Measurements from ENCODE around the gene KDSR. TPM values are rescaled to one million over a fixed set of nuclear protein-coding genes. Genes with fewer than 3 reads are reported as not detected.

Gene KDSR
- total RNA-seq, 1 experiment from 2014 or later: 108 TPM

- Mint-ChIP-seq H3K27me3 (ENCODE audit: insufficient read depth, unreplicated experiment) (no peaks in the 10 kb centered on the region), H3K36me3 (ENCODE audit: insufficient read depth, unreplicated experiment) (peaks cover 98% of the 10 kb centered on the region), H3K4me3 (ENCODE audit: unreplicated experiment) (no peak overlapping the region), H3K4me1 (ENCODE audit: insufficient read depth, unreplicated experiment) (peaks cover 29% of the 10 kb centered on the region), H3K9me3 (ENCODE audit: unreplicated experiment) (no peaks in the 10 kb centered on the region), H3K27ac (ENCODE audit: low read depth, unreplicated experiment) (peak overlapping the region; percentile 87)
- no TSS peak for BruUV-seq (replicated peaks)
- peak; percentile 52 for DNase-seq (ENCODE audit: unreplicated experiment)
- CTCF ChIA-PET: interaction anchor here (0.5 to 2.0 kb wide), 13 partner anchors 12 to 542 kb away, joined by 3 to 8 read pairs (median 3); partner anchors contain the start of gene SERPINB5
- TF ChIP-seq CTCF (IDR thresholded peaks at IDR 0.05; ENCODE audit: unreplicated experiment): no peak
- intact Hi-C loops (cut with micrococcal nuclease): no loop called here
- POLR2A ChIA-PET: interaction anchor here (0.6 to 4.0 kb wide), 20 partner anchors 9 to 711 kb away, joined by 3 to 30 read pairs (median 4); partner anchors contain the start of genes KDSR, SERPINB5 and VPS4B
These were observed 21.0 kb downstream of the KDSR start for GRCh38 chr18:63346031-63346430.

- Mint-ChIP-seq H3K27me3 (ENCODE audit: insufficient read depth, unreplicated experiment) (no peaks in the 10 kb centered on the region), H3K27ac (ENCODE audit: low read depth, unreplicated experiment) (peak overlapping the region; percentile 87), H3K36me3 (ENCODE audit: insufficient read depth, unreplicated experiment) (peaks cover 98% of the 10 kb centered on the region), H3K4me1 (ENCODE audit: insufficient read depth, unreplicated experiment) (peaks cover 29% of the 10 kb centered on the region), H3K9me3 (ENCODE audit: unreplicated experiment) (no peaks in the 10 kb centered on the region), H3K4me3 (ENCODE audit: unreplicated experiment) (no peak overlapping the region)
- POLR2A ChIA-PET: interaction anchor here (0.7 to 4.0 kb wide), 5 partner anchors 8 to 126 kb away, joined by 3 to 30 read pairs (median 9); partner anchors contain the start of gene KDSR
- CTCF ChIA-PET: interaction anchor here (0.9 to 1.7 kb wide), 3 partner anchors 13 to 329 kb away, joined by 3 to 8 read pairs (median 3); no protein-coding TSS in a partner anchor
- BruUV-seq (replicated peaks): no TSS peak
- TF ChIP-seq CTCF (IDR thresholded peaks at IDR 0.05; ENCODE audit: unreplicated experiment): no peak
- intact Hi-C loops (cut with micrococcal nuclease): no loop called here
- no peak for DNase-seq (ENCODE audit: unreplicated experiment)
These were observed 22.1 kb downstream of the KDSR start for GRCh38 chr18:63344918-63345317.

- H3K36me3 Mint-ChIP-seq (ENCODE audit: insufficient read depth, unreplicated experiment): peaks cover 98% of the 10 kb centered on the region
- ChIA-PET POLR2A (interaction anchor here (1.0 to 4.0 kb wide), 3 partner anchors 20 to 78 kb away, joined by 7 to 30 read pairs (median 13); partner anchors contain the start of genes KDSR and VPS4B), CTCF (interaction anchor here (0.7 to 0.9 kb wide), 2 partner anchors 179 to 328 kb away, joined by 3 to 4 read pairs; no protein-coding TSS in a partner anchor)
- intact Hi-C loops (cut with micrococcal nuclease): no loop called here
- no peak for DNase-seq (ENCODE audit: unreplicated experiment)
- H3K9me3 Mint-ChIP-seq (ENCODE audit: unreplicated experiment): no peaks in the 10 kb centered on the region
- H3K27ac Mint-ChIP-seq (ENCODE audit: low read depth, unreplicated experiment): peak overlapping the region; percentile 9
- no peaks in the 10 kb centered on the region for H3K27me3 Mint-ChIP-seq (ENCODE audit: insufficient read depth, unreplicated experiment)
- no peak for TF ChIP-seq CTCF (IDR thresholded peaks at IDR 0.05; ENCODE audit: unreplicated experiment)
- no peak overlapping the region for H3K4me3 Mint-ChIP-seq (ENCODE audit: unreplicated experiment)
- H3K4me1 Mint-ChIP-seq (ENCODE audit: insufficient read depth, unreplicated experiment): peaks cover 29% of the 10 kb centered on the region
- BruUV-seq (replicated peaks): no TSS peak
These were observed 22.7 kb downstream of the KDSR start for GRCh38 chr18:63344263-63344662.

- ChIA-PET CTCF (interaction anchor here (0.6 to 3.8 kb wide), 5 partner anchors 22 to 600 kb away, joined by 3 to 16 read pairs (median 3); no protein-coding TSS in a partner anchor), POLR2A (interaction anchor here (0.8 to 1.8 kb wide), 3 partner anchors 8 to 135 kb away, joined by 3 to 6 read pairs (median 3); partner anchors contain the start of gene SERPINB5)
- H3K27me3 Mint-ChIP-seq (ENCODE audit: insufficient read depth, unreplicated experiment): no peaks in the 10 kb centered on the region
- no TSS peak for BruUV-seq (replicated peaks)
- no peak overlapping the region for H3K4me3 Mint-ChIP-seq (ENCODE audit: unreplicated experiment)
- intact Hi-C loops (cut with micrococcal nuclease): no loop called here
- H3K36me3 Mint-ChIP-seq (ENCODE audit: insufficient read depth, unreplicated experiment): peaks cover 98% of the 10 kb centered on the region
- TF ChIP-seq CTCF (IDR thresholded peaks at IDR 0.05; ENCODE audit: unreplicated experiment): no peak
- peak; percentile 18 for DNase-seq (ENCODE audit: unreplicated experiment)
- H3K27ac Mint-ChIP-seq (ENCODE audit: low read depth, unreplicated experiment): peak overlapping the region; percentile 80
- peaks cover 28% of the 10 kb centered on the region for H3K4me1 Mint-ChIP-seq (ENCODE audit: insufficient read depth, unreplicated experiment)
- no peaks in the 10 kb centered on the region for H3K9me3 Mint-ChIP-seq (ENCODE audit: unreplicated experiment)
These were observed 24.8 kb downstream of the KDSR start for GRCh38 chr18:63342206-63342605.

All from MCF 10A (cell line).